WI38 (cell line): ENCODE measurements around the gene GDF11.
A peak's percentile ranks its signal among the peaks of the same experiment; 100 is the strongest.

Experiments
- H3K4me3 ChIP-seq: 2 replicates; pipeline ENCODE4 v1.5.1; 2011; ENCODE audit warnings: low read depth, mild to moderate bottlenecking, control low read depth, low read length
- TF ChIP-seq, protein P1 (sequence below): IDR thresholded peaks from 2 replicates; pipeline ENCODE4 v1.5.1; 2012; ENCODE audit warnings: low read depth, mild to moderate bottlenecking, control low read depth, low read length

Gene GDF11

GRCh38 chr12:55777856-55778255 is 34.9 kb downstream of the GDF11 start:
- TF ChIP-seq, protein P1, sequence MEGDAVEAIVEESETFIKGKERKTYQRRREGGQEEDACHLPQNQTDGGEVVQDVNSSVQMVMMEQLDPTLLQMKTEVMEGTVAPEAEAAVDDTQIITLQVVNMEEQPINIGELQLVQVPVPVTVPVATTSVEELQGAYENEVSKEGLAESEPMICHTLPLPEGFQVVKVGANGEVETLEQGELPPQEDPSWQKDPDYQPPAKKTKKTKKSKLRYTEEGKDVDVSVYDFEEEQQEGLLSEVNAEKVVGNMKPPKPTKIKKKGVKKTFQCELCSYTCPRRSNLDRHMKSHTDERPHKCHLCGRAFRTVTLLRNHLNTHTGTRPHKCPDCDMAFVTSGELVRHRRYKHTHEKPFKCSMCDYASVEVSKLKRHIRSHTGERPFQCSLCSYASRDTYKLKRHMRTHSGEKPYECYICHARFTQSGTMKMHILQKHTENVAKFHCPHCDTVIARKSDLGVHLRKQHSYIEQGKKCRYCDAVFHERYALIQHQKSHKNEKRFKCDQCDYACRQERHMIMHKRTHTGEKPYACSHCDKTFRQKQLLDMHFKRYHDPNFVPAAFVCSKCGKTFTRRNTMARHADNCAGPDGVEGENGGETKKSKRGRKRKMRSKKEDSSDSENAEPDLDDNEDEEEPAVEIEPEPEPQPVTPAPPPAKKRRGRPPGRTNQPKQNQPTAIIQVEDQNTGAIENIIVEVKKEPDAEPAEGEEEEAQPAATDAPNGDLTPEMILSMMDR = no peak

DNA sequence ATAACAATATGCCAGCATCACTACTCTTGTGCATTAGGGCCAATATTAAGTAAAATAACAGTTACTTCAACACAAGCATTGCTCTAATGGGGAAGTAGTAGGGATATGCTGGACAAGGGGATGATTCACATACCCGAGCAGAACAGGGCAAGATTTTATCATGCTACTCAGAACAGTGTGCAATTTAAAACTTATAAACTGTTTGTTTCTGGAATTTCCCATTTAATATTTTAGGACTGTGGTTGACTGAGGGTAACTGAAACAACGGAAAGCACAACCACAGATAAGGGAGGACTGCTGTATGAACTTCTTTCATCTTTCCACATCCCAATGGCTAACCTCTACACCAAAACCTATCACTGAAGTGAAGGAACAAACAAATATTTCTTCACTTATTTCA is 37.8 kb downstream of the GDF11 start:
- TF ChIP-seq, protein P1 = no peak
- H3K4me3 ChIP-seq = no peak overlapping the region

More at GRCh38 chr12:55777856-55778255, 34.9 kb downstream of the GDF11 start:
- no peak overlapping the region for H3K4me3 ChIP-seq

GRCh38 chr12:55788546-55788945 is 45.6 kb downstream of the GDF11 start:
- no peak overlapping the region for H3K4me3 ChIP-seq
- TF ChIP-seq, protein P1 = no peak

DNA sequence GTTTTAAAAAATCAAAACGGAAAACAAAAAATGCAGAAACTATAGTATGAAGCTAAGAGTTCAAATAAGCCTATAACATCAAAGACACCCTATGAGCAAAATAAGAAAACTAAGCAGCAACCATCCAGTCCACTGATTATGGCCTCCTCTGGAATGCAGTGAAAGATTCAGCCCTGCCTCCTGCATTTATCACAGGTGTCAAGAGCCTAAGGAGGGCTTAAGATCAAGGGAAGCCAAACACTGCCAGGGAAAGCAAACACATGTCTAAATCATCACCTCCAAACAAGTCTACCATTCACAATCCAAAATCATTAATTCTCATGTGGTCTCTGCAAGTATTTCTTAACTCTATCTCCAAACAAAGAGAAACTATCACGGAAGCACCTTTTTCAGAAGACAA is 46.2 kb downstream of the GDF11 start:
- no peak overlapping the region for H3K4me3 ChIP-seq
- TF ChIP-seq, protein P1 = no peak

- TF ChIP-seq, protein P1 = no peak
- no peak overlapping the region for H3K4me3 ChIP-seq
These were observed 47.0 kb downstream of the GDF11 start for GRCh38 chr12:55789893-55790292.

DNA sequence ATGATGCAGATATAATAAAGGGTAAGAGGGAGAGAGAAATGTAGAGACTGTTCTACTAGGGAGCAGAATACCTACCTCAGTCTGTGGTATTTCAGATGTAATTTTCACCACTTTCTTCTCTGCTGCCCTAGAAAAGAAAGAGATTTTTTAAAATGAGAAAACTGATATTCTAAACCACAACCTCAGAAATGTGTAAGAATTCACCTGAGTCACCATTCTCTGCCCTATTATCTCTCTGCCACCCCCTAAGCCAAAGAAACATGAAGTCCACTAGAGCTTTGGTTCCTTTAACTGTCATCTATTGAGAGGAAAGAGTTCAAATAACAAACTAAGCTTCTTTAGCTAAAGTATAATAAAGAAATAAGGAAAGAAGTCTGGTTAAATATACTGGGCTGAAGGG is 53.0 kb downstream of the GDF11 start:
- TF ChIP-seq, protein P1 = no peak
- no peak overlapping the region for H3K4me3 ChIP-seq

DNA sequence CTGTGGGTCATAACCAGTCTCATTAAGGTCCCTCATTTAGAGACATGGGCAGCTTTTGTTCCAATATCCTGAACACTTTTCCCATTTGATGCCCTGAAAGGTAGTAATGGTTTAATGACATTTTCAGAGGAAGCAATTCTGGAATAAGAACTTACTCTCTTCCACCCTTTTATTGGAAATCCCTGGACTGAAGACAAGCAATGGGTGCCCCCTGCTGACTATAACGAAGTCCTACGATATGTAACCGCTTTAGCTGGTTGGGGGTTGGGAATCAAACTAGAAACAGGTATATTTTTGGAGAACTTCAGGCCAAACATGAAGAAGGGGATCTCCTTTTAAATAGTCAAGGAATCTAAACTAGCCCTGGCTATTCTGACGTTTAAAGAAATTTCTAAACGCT is 54.1 kb downstream of the GDF11 start:
- no peak overlapping the region for H3K4me3 ChIP-seq
- TF ChIP-seq, protein P1 = peak; percentile 13; the same call in 1 of the 2 replicates
